Measurements from ENCODE around the gene MAEL. TPM values are rescaled to one million over a fixed set of nuclear protein-coding genes. Genes with fewer than 3 reads are reported as not detected.

The MAEL gene
- total RNA-seq, 1 donor, result 8.6 TPM

DNA sequence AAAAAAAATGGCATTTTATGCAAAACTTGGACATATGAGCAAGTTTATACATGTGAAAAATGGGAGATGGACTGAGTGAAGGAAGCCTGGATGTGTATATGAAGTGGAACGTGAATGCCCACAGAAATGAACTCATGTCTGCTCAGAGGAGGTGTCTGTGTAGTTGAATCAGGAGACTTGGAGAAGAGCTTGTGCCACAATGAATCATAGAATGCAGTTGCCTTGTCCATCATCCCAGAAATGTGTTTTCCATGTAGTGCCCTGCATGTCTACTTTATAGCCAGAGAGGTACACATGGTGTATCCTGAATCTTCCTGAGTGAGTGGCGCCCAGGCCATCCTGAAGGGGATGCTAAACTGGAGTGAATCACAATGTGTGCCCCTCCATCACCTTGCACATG, 11.1 kb upstream of the MAEL start:
- no peak for DNase-seq (ENCODE audit: low read depth)
- TF ChIP-seq, protein P1, sequence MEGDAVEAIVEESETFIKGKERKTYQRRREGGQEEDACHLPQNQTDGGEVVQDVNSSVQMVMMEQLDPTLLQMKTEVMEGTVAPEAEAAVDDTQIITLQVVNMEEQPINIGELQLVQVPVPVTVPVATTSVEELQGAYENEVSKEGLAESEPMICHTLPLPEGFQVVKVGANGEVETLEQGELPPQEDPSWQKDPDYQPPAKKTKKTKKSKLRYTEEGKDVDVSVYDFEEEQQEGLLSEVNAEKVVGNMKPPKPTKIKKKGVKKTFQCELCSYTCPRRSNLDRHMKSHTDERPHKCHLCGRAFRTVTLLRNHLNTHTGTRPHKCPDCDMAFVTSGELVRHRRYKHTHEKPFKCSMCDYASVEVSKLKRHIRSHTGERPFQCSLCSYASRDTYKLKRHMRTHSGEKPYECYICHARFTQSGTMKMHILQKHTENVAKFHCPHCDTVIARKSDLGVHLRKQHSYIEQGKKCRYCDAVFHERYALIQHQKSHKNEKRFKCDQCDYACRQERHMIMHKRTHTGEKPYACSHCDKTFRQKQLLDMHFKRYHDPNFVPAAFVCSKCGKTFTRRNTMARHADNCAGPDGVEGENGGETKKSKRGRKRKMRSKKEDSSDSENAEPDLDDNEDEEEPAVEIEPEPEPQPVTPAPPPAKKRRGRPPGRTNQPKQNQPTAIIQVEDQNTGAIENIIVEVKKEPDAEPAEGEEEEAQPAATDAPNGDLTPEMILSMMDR (IDR thresholded peaks at IDR 0.05; ENCODE audit: insufficient read depth, low read depth, low read length), result no peak
- no peak overlapping the region for H3K4me3 ChIP-seq (ENCODE audit: low read depth, low read length)

DNA sequence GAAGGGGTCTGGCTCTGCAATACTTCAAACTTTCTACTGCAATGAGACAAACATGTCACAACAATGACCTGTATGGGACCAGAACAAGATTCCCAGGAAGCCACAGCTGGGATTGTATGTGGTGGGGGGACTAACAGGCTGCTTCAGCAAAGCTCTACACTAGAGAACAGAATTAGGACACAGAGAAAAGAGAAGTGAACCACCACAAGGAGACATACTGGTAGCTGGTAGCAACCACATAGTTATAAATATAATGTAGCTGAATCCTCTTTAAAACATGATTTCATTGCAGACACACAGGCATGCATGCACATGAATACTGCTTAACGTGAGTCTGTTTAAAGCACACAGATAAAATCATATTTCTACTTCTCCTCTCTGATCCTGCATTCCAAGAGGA, 10.3 kb upstream of the MAEL start:
- TF ChIP-seq, protein P1 (IDR thresholded peaks at IDR 0.05; ENCODE audit: insufficient read depth, low read depth, low read length), result no peak
- DNase-seq (ENCODE audit: low read depth), result no peak
- no peak overlapping the region for H3K4me3 ChIP-seq (ENCODE audit: low read depth, low read length)

GRCh38 chr1:166980383-166980782, 8.7 kb upstream of the MAEL start:
- DNase-seq (ENCODE audit: low read depth), result no peak
- TF ChIP-seq, protein P1 (IDR thresholded peaks at IDR 0.05; ENCODE audit: insufficient read depth, low read depth, low read length), result no peak

GRCh38 chr1:166980818-166981217, 8.3 kb upstream of the MAEL start:
- TF ChIP-seq, protein P1 (IDR thresholded peaks at IDR 0.05; ENCODE audit: insufficient read depth, low read depth, low read length), result no peak
- no peak overlapping the region for H3K4me3 ChIP-seq (ENCODE audit: low read depth, low read length)
- DNase-seq (ENCODE audit: low read depth), result no peak

More at GRCh38 chr1:166980383-166980782, 8.7 kb upstream of the MAEL start:
- H3K4me3 ChIP-seq (ENCODE audit: low read depth, low read length), result no peak overlapping the region

- no peak for DNase-seq (ENCODE audit: low read depth)
- TF ChIP-seq, protein P1 (IDR thresholded peaks at IDR 0.05; ENCODE audit: insufficient read depth, low read depth, low read length), result no peak
These were observed 7.5 kb upstream of the MAEL start for GRCh38 chr1:166981589-166981988.

GRCh38 chr1:166999075-166999474, 10.0 kb downstream of the MAEL start:
- DNase-seq (ENCODE audit: low read depth), result peak; percentile 24
- TF ChIP-seq, protein P1 (IDR thresholded peaks at IDR 0.05; ENCODE audit: insufficient read depth, low read depth, low read length), result no peak

More at GRCh38 chr1:166981589-166981988, 7.5 kb upstream of the MAEL start:
- H3K4me3 ChIP-seq (ENCODE audit: low read depth, low read length), result no peak overlapping the region

DNA sequence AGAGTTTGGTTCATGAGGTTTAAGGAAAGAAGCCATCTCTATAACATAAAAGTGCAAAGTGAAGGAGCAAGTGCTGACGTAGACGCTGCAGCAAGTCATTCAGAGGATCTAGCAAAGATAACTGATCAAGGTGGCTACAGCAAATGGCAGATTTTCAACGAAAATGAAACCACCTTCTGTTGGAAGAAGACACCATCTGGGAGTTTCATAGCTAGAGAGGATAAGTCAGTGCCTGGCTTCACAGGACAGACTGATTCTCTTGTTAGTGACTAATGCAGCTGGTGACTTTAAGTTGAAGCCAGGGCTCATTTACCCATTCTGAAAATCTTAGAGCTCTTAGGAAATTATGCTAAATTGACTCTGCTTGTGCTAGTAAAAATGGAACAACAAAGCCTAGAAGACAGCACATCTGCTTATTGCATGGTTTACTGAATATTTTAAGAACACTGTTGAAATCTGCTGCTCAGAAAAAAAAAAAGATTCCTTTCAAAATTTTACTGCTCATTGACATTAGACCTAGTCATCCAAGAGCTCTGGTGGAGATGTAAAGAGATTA, 10.5 kb downstream of the MAEL start:
- no peak for DNase-seq (ENCODE audit: low read depth)
- TF ChIP-seq, protein P1 (IDR thresholded peaks at IDR 0.05; ENCODE audit: insufficient read depth, low read depth, low read length), result no peak

More at GRCh38 chr1:166999075-166999474, 10.0 kb downstream of the MAEL start:
- H3K4me3 ChIP-seq (ENCODE audit: low read depth, low read length), result no peak overlapping the region

More for the DNA sequence above, 10.5 kb downstream of the MAEL start:
- no peak overlapping the region for H3K4me3 ChIP-seq (ENCODE audit: low read depth, low read length)
